ENCODE data around the gene SYNJ2.
A peak's percentile ranks its signal among the peaks of the same experiment; 100 is the strongest.

SYNJ2 gene

GRCh38 chr6:158086504-158087223, 105.0 kb downstream of the SYNJ2 start:
- no peak for DNase-seq

- DNase-seq, result no peak
Observed at GRCh38 chr6:158087224-158087867, 105.7 kb downstream of the SYNJ2 start.

- DNase-seq, result no peak
Observed at GRCh38 chr6:158092806-158093205, 111.1 kb downstream of the SYNJ2 start.

GRCh38 chr6:158095031-158095430, 113.4 kb downstream of the SYNJ2 start:
- DNase-seq, result no peak

- no peak for DNase-seq
Observed at GRCh38 chr6:158095671-158096070, 114.0 kb downstream of the SYNJ2 start.

- no peak for DNase-seq
Observed at GRCh38 chr6:158103228-158103627, 121.6 kb downstream of the SYNJ2 start.

- DNase-seq, result no peak
Observed at GRCh38 chr6:158104696-158105095, 123.0 kb downstream of the SYNJ2 start.

- DNase-seq, result no peak
Observed at GRCh38 chr6:158109748-158110147, 128.1 kb downstream of the SYNJ2 start.

DNA sequence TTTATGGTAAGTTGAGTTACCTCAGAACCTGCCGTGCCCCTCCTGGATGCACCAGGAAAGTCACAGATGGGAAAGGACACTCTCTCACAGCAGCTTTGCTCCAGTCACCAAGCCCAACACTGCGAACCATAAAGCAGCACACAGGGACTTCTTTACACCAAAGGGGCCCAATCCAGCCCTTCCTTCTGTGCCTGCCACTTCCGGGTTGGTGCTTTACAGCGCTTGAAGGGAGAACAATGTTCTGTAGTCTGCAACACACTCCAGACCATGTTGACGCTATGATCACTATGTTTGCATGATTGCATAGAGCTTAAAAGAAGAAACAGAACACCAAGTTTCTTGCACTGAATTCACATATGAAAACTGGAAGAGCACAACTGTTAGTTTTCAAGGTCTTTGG, 129.3 kb downstream of the SYNJ2 start:
- no peak for DNase-seq

DNA sequence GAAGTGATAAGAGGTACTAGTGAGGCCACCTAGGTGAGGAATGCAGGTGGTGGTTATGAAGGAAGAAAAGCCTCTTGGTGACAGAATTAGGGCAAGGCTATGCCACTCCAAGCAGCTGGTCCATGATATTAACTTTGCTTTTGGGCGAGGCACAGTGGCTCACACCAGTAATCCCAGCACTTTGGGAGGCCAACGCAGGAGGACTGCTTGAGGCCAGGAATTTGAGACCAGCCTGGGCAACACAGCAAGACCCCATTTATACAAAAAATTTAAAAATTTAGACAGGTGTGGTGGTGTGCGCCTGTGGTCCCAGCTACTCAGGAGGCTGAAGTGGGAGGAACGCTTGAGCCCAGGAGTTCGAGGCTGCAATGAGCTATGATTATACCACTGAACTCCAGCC, 130.3 kb downstream of the SYNJ2 start:
- DNase-seq, result no peak

GRCh38 chr6:158113802-158114201, 132.1 kb downstream of the SYNJ2 start:
- no peak for DNase-seq

- DNase-seq, result no peak
Observed at GRCh38 chr6:158115102-158115501, 133.4 kb downstream of the SYNJ2 start.

GRCh38 chr6:158115508-158115907, 133.8 kb downstream of the SYNJ2 start:
- no peak for DNase-seq

DNA sequence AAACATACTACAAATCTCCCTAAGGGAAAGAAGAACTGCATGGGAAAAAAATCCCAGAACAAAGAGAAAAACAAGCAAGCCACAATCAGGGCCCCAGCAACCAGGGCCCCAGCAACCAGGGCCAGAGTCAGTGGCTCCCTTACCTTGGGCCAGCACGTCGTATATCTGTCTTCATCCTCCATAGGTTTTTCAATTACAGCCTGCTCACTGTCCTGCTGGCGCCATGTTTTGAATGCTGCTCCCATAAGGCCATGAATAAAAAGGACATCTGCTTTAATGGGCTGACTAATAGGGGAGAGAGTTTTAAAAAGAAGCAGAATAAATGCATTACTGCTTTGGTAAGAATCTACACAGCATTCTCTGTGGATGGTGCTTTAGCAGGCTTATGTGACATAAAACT, 137.2 kb downstream of the SYNJ2 start:
- no peak for DNase-seq

DNA sequence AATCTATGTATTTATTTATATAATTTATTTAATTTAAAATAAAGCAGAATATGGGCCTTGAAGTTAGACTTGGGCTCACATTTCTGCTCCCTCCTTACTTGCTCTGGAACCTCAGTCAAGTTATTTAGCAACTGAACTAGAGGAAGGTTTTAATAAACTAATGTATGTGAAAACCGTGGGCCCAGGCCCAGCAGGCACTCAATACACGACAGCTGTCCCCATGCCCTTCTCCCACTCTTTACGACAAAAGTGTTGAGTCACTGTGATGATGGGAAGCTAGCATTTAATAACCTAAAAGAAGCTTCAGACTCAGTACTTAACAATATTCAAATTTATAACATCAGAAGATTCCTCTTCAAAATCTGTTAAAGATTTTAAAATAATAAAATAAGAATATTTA, 139.7 kb downstream of the SYNJ2 start:
- no peak for DNase-seq

- DNase-seq, result no peak
Observed at GRCh38 chr6:158122048-158122447, 140.4 kb downstream of the SYNJ2 start.

GRCh38 chr6:158124288-158124687, 142.6 kb downstream of the SYNJ2 start:
- DNase-seq, result no peak

- DNase-seq, result no peak
Observed at GRCh38 chr6:158125271-158125670, 143.6 kb downstream of the SYNJ2 start.

DNA sequence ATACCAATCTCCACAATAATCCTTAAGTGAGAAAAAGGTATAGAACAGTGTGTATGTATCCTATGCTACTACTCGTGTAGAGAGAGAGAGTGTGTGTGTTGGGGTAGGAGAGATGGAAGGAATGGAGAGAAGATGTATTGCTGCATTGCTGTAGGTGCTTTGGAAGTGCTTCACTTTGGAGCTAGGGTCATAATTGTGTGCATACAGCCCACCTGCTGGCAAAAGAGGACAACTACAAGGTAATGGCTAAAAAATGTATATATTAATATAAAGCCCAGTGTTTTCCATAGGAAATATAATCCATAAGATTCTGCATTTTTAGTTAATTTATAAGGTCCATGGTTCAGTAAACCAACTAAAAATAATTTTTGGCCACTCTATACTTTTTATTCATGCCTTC, 150.3 kb downstream of the SYNJ2 start:
- DNase-seq, result peak; percentile 12

- no peak for DNase-seq
Observed at GRCh38 chr6:158142789-158143188, 161.1 kb downstream of the SYNJ2 start.

- no peak for DNase-seq
Observed at GRCh38 chr6:158143700-158144099, 162.0 kb downstream of the SYNJ2 start.

All from stimulated activated CD4-positive, alpha-beta T cell treated with anti-CD3 and anti-CD28 coated beads, Interleukin-4, amount 100 ng/mL, for 24 hours (primary cell).